ENCODE data around the gene COL23A1. TPM values are rescaled to one million over a fixed set of nuclear protein-coding genes. Genes with fewer than 3 reads are reported as not detected.

Gene COL23A1
- total RNA-seq, 1 experiment from 2014 or later = not detected

DNA sequence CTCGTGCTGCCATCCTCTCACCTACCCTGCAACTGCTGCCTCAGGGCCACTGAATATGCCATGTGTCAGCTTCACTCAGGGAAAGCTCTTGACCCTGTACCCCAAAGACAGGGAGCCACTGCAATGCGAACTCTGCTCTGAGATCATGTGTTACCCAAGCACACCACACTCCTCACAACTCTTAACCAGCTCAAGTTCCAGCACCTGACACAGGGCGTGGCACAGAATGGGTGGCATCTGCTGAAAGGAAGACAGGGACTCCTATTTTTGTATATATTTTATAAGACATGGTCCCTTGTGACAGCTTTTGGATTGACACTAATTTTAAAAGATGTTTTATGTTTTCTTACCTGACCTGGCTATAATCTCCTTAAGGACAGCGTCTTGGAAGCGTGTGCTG is 368.3 kb downstream of the COL23A1 start:
- Histone ChIP-seq H3K36me3 (peaks cover 13% of the 10 kb centered on the region), H3K9me3 (replicated peaks) (no peaks in the 10 kb centered on the region), H3K4me3 (no peak overlapping the region), H3K27me3 (no peaks in the 10 kb centered on the region), H3K27ac (no peak overlapping the region), H3K4me1 (no peaks in the 10 kb centered on the region)
- no peak for DNase-seq

- Histone ChIP-seq H3K4me1 (no peaks in the 10 kb centered on the region), H3K36me3 (peaks cover 16% of the 10 kb centered on the region), H3K27me3 (no peaks in the 10 kb centered on the region), H3K27ac (no peak overlapping the region), H3K4me3 (no peak overlapping the region), H3K9me3 (replicated peaks) (no peaks in the 10 kb centered on the region)
- DNase-seq = no peak
These were observed 368.9 kb downstream of the COL23A1 start for GRCh38 chr5:178221282-178221681.

DNA sequence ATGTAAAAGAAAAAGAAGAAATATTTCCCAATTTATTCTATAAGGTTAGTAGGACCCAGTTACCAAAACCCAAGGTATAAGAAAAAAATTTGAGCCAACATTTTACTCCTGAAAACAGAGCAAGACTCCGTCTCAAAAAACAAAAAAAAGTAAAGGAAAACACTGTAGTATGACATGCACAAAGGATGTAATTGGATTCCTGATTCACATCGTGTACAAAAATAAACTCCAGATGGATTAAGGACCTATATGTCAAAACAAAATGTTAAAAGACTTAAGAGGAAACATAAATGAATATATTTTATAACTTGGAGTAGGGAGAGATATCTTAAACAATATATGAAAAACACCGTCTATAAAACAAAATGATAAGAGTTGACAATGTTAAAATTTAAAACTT is 371.4 kb downstream of the COL23A1 start:
- Histone ChIP-seq H3K36me3 (peaks cover 41% of the 10 kb centered on the region), H3K4me1 (no peaks in the 10 kb centered on the region), H3K27ac (no peak overlapping the region), H3K27me3 (no peaks in the 10 kb centered on the region), H3K4me3 (no peak overlapping the region), H3K9me3 (replicated peaks) (no peaks in the 10 kb centered on the region)
- no peak for DNase-seq

- H3K27ac ChIP-seq = no peak overlapping the region
- H3K9me3 ChIP-seq (replicated peaks) = no peaks in the 10 kb centered on the region
- no peak overlapping the region for H3K4me3 ChIP-seq
- H3K27me3 ChIP-seq = no peaks in the 10 kb centered on the region
- H3K4me1 ChIP-seq = no peaks in the 10 kb centered on the region
- DNase-seq = no peak
- H3K36me3 ChIP-seq = peaks cover 46% of the 10 kb centered on the region
These were observed 371.9 kb downstream of the COL23A1 start for GRCh38 chr5:178218237-178218776.

DNA sequence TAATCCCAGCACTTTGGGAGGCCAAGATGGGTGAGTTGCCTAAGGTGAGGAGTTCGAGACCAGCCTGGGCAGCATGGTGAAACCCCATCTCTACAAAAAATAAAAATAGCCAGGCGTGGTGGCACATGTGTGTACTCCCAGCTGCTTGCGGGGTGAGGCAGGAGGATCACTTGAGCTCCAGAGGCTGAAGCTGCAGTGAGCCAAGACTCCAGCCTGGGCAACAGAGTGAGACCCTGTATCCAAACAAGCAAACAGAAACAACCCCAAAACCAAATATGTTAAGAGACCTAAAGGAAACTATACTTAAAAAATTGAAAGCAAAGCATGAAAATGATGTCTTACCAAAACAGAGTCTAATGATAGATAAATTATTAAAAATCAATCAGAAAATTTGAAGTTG is 373.4 kb downstream of the COL23A1 start:
- no peaks in the 10 kb centered on the region for H3K9me3 ChIP-seq (replicated peaks)
- no peak overlapping the region for H3K27ac ChIP-seq
- H3K4me3 ChIP-seq = no peak overlapping the region
- H3K27me3 ChIP-seq = no peaks in the 10 kb centered on the region
- no peaks in the 10 kb centered on the region for H3K4me1 ChIP-seq
- no peak for DNase-seq
- peaks cover 61% of the 10 kb centered on the region for H3K36me3 ChIP-seq

DNA sequence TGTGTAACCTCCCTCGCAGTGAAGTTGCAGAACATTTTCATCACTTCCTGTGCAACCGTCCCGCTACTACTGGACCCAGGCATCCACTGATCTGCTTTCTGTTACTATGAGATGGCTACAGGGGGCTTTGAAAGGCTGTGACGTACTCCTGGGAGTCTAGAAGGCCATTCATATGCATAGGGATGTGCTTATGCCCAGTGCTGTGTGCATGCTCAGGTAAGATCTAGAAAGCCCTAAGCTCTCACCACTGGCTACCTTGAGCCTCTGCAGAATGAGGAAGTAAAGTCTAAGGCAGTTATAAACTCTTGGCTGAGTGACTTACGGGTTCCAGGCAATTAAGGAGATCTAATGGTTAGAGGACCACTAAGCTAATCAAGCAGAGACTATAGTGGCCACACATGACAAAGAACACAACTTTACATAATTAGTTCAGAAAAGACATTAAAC is 374.1 kb downstream of the COL23A1 start:
- no peak for DNase-seq
- no peaks in the 10 kb centered on the region for H3K27me3 ChIP-seq
- no peaks in the 10 kb centered on the region for H3K4me1 ChIP-seq
- peaks cover 68% of the 10 kb centered on the region for H3K36me3 ChIP-seq
- H3K27ac ChIP-seq = no peak overlapping the region
- no peak overlapping the region for H3K4me3 ChIP-seq
- no peaks in the 10 kb centered on the region for H3K9me3 ChIP-seq (replicated peaks)

GRCh38 chr5:178215280-178216002 is 374.8 kb downstream of the COL23A1 start:
- H3K27me3 ChIP-seq = no peaks in the 10 kb centered on the region
- no peaks in the 10 kb centered on the region for H3K4me1 ChIP-seq
- peaks cover 74% of the 10 kb centered on the region for H3K36me3 ChIP-seq
- DNase-seq = no peak
- no peaks in the 10 kb centered on the region for H3K9me3 ChIP-seq (replicated peaks)
- H3K4me3 ChIP-seq = no peak overlapping the region
- no peak overlapping the region for H3K27ac ChIP-seq

DNA sequence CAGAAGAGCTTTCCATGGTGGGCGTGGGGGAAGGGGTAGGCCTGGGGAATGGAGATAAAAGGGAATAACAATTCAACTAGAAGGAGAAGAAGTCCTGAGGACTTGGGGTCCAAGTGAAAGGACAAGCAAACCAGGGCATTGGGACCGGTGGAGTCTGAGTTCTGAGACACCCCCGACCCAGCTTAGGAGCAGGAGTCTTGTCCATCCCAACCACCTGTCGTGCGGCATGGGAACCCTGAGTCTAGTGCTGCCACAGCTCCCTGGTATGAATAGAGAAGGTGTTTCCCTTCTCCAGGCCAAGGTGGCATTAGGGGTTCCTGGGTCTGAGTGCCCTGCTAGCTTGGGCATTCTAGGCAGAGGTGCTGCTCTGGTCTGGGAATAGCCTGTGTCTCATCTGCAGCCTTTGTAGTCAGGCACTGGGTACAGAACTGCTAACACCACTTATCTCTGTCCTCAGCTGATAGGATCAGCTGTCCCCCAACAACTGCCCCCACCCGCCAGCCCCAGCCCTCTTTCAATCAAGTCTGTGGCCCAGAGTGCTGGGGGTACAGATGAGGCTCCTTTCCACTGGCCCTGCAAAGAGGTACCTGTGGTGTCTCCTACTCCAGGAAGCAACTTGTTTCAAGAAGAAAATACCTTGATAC is 375.9 kb downstream of the COL23A1 start:
- Histone ChIP-seq H3K36me3 (peaks cover 84% of the 10 kb centered on the region), H3K4me3 (no peak overlapping the region), H3K27me3 (no peaks in the 10 kb centered on the region), H3K4me1 (no peaks in the 10 kb centered on the region), H3K27ac (no peak overlapping the region), H3K9me3 (replicated peaks) (no peaks in the 10 kb centered on the region)
- DNase-seq = no peak

DNA sequence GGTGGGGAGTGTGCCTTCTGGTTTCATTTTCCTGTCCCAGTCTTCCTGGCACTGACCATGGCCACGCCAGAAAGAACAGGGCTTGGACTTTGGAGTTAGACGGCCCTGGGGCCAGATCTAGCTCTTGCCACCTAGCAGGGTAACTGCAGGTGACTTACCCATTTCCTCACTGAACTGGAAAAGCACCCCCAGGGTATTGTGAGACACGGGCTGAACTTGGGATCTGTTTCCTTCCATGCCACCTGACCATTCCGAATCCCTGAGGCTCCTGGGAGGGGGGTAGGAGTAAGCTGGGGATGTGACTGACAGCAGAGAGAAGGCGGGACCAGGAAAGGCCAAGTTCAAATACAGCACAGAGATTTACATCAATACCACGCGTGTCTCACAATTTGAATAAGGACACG is 376.4 kb downstream of the COL23A1 start:
- Histone ChIP-seq H3K4me1 (no peaks in the 10 kb centered on the region), H3K9me3 (replicated peaks) (no peaks in the 10 kb centered on the region), H3K27ac (no peak overlapping the region), H3K27me3 (no peaks in the 10 kb centered on the region), H3K4me3 (no peak overlapping the region), H3K36me3 (peaks cover 88% of the 10 kb centered on the region)
- DNase-seq = no peak

- no peak overlapping the region for H3K27ac ChIP-seq
- no peak overlapping the region for H3K4me3 ChIP-seq
- no peak for DNase-seq
- H3K27me3 ChIP-seq = no peaks in the 10 kb centered on the region
- H3K4me1 ChIP-seq = no peaks in the 10 kb centered on the region
- H3K36me3 ChIP-seq = peaks cover 92% of the 10 kb centered on the region
- no peaks in the 10 kb centered on the region for H3K9me3 ChIP-seq (replicated peaks)
These were observed 377.2 kb downstream of the COL23A1 start for GRCh38 chr5:178213003-178213461.

GRCh38 chr5:178212241-178213002 is 377.8 kb downstream of the COL23A1 start:
- peaks cover 98% of the 10 kb centered on the region for H3K36me3 ChIP-seq
- no peak for DNase-seq
- H3K27ac ChIP-seq = no peak overlapping the region
- no peaks in the 10 kb centered on the region for H3K4me1 ChIP-seq
- no peak overlapping the region for H3K4me3 ChIP-seq
- H3K27me3 ChIP-seq = no peaks in the 10 kb centered on the region
- no peaks in the 10 kb centered on the region for H3K9me3 ChIP-seq (replicated peaks)

- DNase-seq = no peak
- Histone ChIP-seq H3K27me3 (no peaks in the 10 kb centered on the region), H3K4me3 (no peak overlapping the region), H3K27ac (no peak overlapping the region), H3K9me3 (replicated peaks) (no peaks in the 10 kb centered on the region), H3K36me3 (peaks cover 100% of the 10 kb centered on the region), H3K4me1 (peaks cover 8% of the 10 kb centered on the region; the same call in 1 of the 2 replicates)
These were observed 378.8 kb downstream of the COL23A1 start for GRCh38 chr5:178211095-178212048.

DNA sequence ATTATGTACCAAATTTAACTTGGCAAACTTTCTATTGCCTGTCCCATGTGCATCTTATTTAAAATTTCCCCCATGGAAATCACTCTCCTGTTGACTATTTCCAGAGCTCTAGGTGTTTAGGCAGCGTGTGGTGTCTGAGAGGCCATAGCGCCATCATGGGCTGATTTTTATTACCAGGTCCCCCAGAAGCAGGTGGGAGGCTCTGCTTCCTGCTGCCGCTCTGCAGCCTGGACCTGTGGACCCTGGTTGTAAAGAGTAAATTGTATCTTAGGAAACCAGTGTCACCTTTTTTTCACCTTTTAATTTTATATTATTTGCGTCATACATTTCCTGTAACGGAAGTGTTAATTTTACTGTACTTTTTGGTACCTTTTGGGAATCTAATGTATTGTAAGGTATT is 379.5 kb downstream of the COL23A1 start:
- Histone ChIP-seq H3K27me3 (no peaks in the 10 kb centered on the region), H3K4me3 (no peak overlapping the region), H3K36me3 (peaks cover 100% of the 10 kb centered on the region), H3K9me3 (replicated peaks) (no peaks in the 10 kb centered on the region), H3K4me1 (peaks cover 10% of the 10 kb centered on the region; the same call in 1 of the 2 replicates), H3K27ac (no peak overlapping the region)
- no peak for DNase-seq

GRCh38 chr5:178210073-178210535 is 380.1 kb downstream of the COL23A1 start:
- peaks cover 10% of the 10 kb centered on the region; the same call in 1 of the 2 replicates for H3K4me1 ChIP-seq
- H3K9me3 ChIP-seq (replicated peaks) = no peaks in the 10 kb centered on the region
- H3K27ac ChIP-seq = no peak overlapping the region
- DNase-seq = no peak
- H3K36me3 ChIP-seq = peaks cover 99% of the 10 kb centered on the region
- H3K4me3 ChIP-seq = no peak overlapping the region
- no peaks in the 10 kb centered on the region for H3K27me3 ChIP-seq
